IMR-90 (cell line): ENCODE data around the gene NPIPB8. TPM values are rescaled to one million over a fixed set of nuclear protein-coding genes. Genes with fewer than 3 reads are reported as not detected.
"Not testable (repeated sequence)": the region's sequence is repeated elsewhere in the genome, so short reads cannot be mapped to it uniquely, and the experiment has no call there.

Source experiments
- ATAC-seq: fragments of 200-7000 bp; cut with Tn5 transposase; 2 replicates; pipeline ENCODE4 v1.9.1; 2020; ENCODE audit warnings: low read depth, mild to moderate bottlenecking, moderate library complexity
- BruUV-seq: library from RNA; stranded (reverse); fragments of 400-500 nt; replicated peaks from 2 replicates; lab custom pipeline; 2021; lab: Mats Ljungman, UMichigan
- CTCF ChIA-PET: fragments of 300-600 bp; formaldehyde crosslinking; extraction: SDS; loops from one replicate; lab custom pipeline; 2021; ENCODE audit warnings: antibody characterized with exemption; lab: Yijun Ruan, JAX
- POLR2A ChIA-PET: fragments of 300-600 bp; sonication (Branson Sonifier 250); formaldehyde crosslinking; loops from one replicate; lab custom pipeline; 2022; ENCODE audit warnings: antibody characterized with exemption; ENCODE audit not compliant: unreplicated experiment; lab: Charles Lee
- DNase-seq: peaks from one replicate; pipeline ENCODE4 v3.0.0; 2013
- H2AFZ ChIP-seq: replicated peaks from 2 replicates; pipeline ENCODE3; 2013; ENCODE audit warnings: low read length, mild to moderate bottlenecking; ENCODE audit not compliant: poor library complexity
- H2AK5ac ChIP-seq: 2 replicates; pipeline ENCODE4 v1.6.1; 2013; ENCODE audit warnings: low read depth, low read length, inconsistent platforms
- H2AK9ac ChIP-seq: replicated peaks from 2 replicates; pipeline ENCODE3; 2013; ENCODE audit warnings: mild to moderate bottlenecking, low read depth, low read length, moderate library complexity; ENCODE audit not compliant: poor library complexity
- H2BK120ac ChIP-seq: 2 replicates; pipeline ENCODE4 v1.6.1; 2013; ENCODE audit warnings: low read depth, low read length, inconsistent platforms
- H2BK15ac ChIP-seq: 3 replicates; pipeline ENCODE4 v1.6.1; 2013; ENCODE audit warnings: low read depth, low read length, inconsistent platforms
- H2BK20ac ChIP-seq: 2 replicates; pipeline ENCODE4 v1.6.1; 2013; ENCODE audit warnings: low read depth, mild to moderate bottlenecking, inconsistent platforms, low read length, moderate library complexity
- H2BK5ac ChIP-seq: 2 replicates; pipeline ENCODE4 v1.6.1; 2013; ENCODE audit warnings: mild to moderate bottlenecking, low read depth, low read length, inconsistent platforms; ENCODE audit not compliant: poor library complexity, severe bottlenecking
- H3K14ac ChIP-seq: replicated peaks from 2 replicates; pipeline ENCODE4 v1.6.1; 2013; ENCODE audit warnings: low read depth, low read length, inconsistent platforms
- H3K18ac ChIP-seq: 2 replicates; pipeline ENCODE4 v1.6.1; 2013; ENCODE audit warnings: low read depth, low read length, control low read depth
- H3K23ac ChIP-seq: 2 replicates; pipeline ENCODE4 v1.6.1; 2013; ENCODE audit warnings: low read depth, low read length, inconsistent platforms
- H3K27ac ChIP-seq: 2 replicates; pipeline ENCODE4 v1.5.1; 2013; ENCODE audit warnings: mild to moderate bottlenecking, control low read depth, low read length; ENCODE audit not compliant: insufficient read depth
- H3K27me3 ChIP-seq: 2 replicates; pipeline ENCODE4 v1.6.1; 2013; ENCODE audit warnings: low read length; ENCODE audit not compliant: control insufficient read depth, insufficient read depth
- H3K36me3 ChIP-seq: 2 replicates; pipeline ENCODE4 v1.6.1; 2013; ENCODE audit warnings: low read length, mixed read lengths; ENCODE audit not compliant: control insufficient read depth, insufficient read depth
- H3K4ac ChIP-seq: 2 replicates; pipeline ENCODE4 v1.6.1; 2013; ENCODE audit warnings: low read depth, low read length, inconsistent platforms
- H3K4me1 ChIP-seq: 2 replicates; pipeline ENCODE4 v1.6.1; 2013; ENCODE audit warnings: low read length, mixed read lengths; ENCODE audit not compliant: control insufficient read depth, insufficient read depth
- H3K4me2 ChIP-seq: 2 replicates; pipeline ENCODE4 v1.6.1; 2013; ENCODE audit warnings: low read depth, mild to moderate bottlenecking, control low read depth, low read length, moderate library complexity
- H3K4me3 ChIP-seq: 2 replicates; pipeline ENCODE4 v1.5.1; 2013; ENCODE audit warnings: low read depth, mild to moderate bottlenecking, control low read depth, low read length, moderate library complexity; ENCODE audit not compliant: insufficient read depth
- H3K56ac ChIP-seq: 2 replicates; pipeline ENCODE4 v1.6.1; 2013; ENCODE audit warnings: low read length, inconsistent platforms; ENCODE audit not compliant: insufficient read depth; ENCODE audit errors: extremely low read depth
- H3K79me1 ChIP-seq, 2 experiments: 2 replicates each; pipeline ENCODE4 v1.6.1; 2013; ENCODE audit warnings: low read length in 2 of 2, inconsistent platforms in 1 of 2, low read depth in 1 of 2
- H3K9ac ChIP-seq: 2 replicates; pipeline ENCODE4 v1.6.1; 2013; ENCODE audit warnings: low read depth, low read length, control low read depth
- H3K9me1 ChIP-seq: 2 replicates; pipeline ENCODE4 v1.6.1; 2013; ENCODE audit warnings: low read length, inconsistent platforms; ENCODE audit not compliant: insufficient read depth
- H3K9me3 ChIP-seq: 2 replicates; pipeline ENCODE4 v1.6.1; 2013; ENCODE audit warnings: low read length; ENCODE audit not compliant: control insufficient read depth, insufficient read depth
- H4K20me1 ChIP-seq: 2 replicates; pipeline ENCODE4 v1.6.1; 2013; ENCODE audit warnings: low read length, inconsistent platforms; ENCODE audit not compliant: insufficient read depth
- H4K5ac ChIP-seq: 2 replicates; pipeline ENCODE4 v1.6.1; 2013; ENCODE audit warnings: mild to moderate bottlenecking, low read depth, low read length, control low read depth
- H4K8ac ChIP-seq, 2 experiments: 2 replicates each; pipeline ENCODE4 v1.6.1; 2013; ENCODE audit warnings: low read depth in 2 of 2, low read length in 2 of 2, control low read depth in 1 of 2, inconsistent platforms in 1 of 2
- H4K91ac ChIP-seq: 2 replicates; pipeline ENCODE4 v1.6.1; 2013; ENCODE audit warnings: low read depth, low read length, inconsistent platforms; ENCODE audit not compliant: insufficient read depth
- WGBS, 2 experiments: methylation state at CpG; one replicate each; pipeline versions ENCODE4 v1.1.5 to v1.1.7; 2013; ENCODE audit warnings: missing lambda C conversion rate in 2 of 2; ENCODE audit not compliant: insufficient read length in 1 of 2; ENCODE audit errors: extremely low coverage in 2 of 2; 5-methylcytosine and 5-hydroxymethylcytosine counted together
- dilution Hi-C: fragments of 300-500 bp; cut with HindIII; formaldehyde crosslinking; loops from one replicate; pipeline ENCODE4 v1.14.3; 2018; ENCODE audit warnings: low sequenced_read_pairs; ENCODE audit not compliant: unreplicated experiment
- in situ Hi-C: fragments of 300-500 bp; cut with MboI; formaldehyde crosslinking; loops from 3 replicates; pipeline ENCODE4 v1.14.3; 2019; ENCODE audit warnings: low sequenced_read_pairs, inconsistent platforms, mixed read lengths
- intact Hi-C: fragments of 100-400 bp; cut with micrococcal nuclease; formaldehyde crosslinking; loops from 2 replicates; pipeline ENCODE4 v1.10.0; 2022
- polyA plus RNA-seq, 3 experiments: library from polyadenylated mRNA; depleted of rRNA; stranded (reverse); fragments of >200 nt; gene quantifications; 2 replicates each; pipeline ENCODE4 v1.2.3, GENCODE V29; 2012; ENCODE audit warnings: low replicate concordance in 1 of 3
- total RNA-seq: library from RNA; depleted of rRNA; stranded (reverse); fragments of >200 nt; gene quantifications from 2 replicates; pipeline ENCODE4 v1.2.3, GENCODE V29; 2012

NPIPB8 gene
- total and polyA plus RNA-seq, 2 of the 4 experiments (the other 2 are of a cell fraction): not detected

GRCh38 chr16:28601589-28601988, 36.3 kb upstream of the NPIPB8 start:
- DNase-seq, H2AK9ac ChIP-seq, ATAC-seq, H2BK15ac ChIP-seq, H3K18ac ChIP-seq, H3K79me1 ChIP-seq, H3K9me3 ChIP-seq, H2AFZ ChIP-seq, H2BK20ac ChIP-seq, H3K4me2 ChIP-seq, POLR2A ChIA-PET, H3K9me1 ChIP-seq, H2BK5ac ChIP-seq, H3K27ac ChIP-seq, intact Hi-C loops, H4K5ac ChIP-seq, H3K4ac ChIP-seq, H3K56ac ChIP-seq, CTCF ChIA-PET, H4K20me1 ChIP-seq, BruUV-seq, H3K23ac ChIP-seq, H2AK5ac ChIP-seq, H2BK120ac ChIP-seq, dilution Hi-C loops, H3K9ac ChIP-seq, H3K4me1 ChIP-seq, H3K14ac ChIP-seq, H4K8ac ChIP-seq, H3K36me3 ChIP-seq, H3K4me3 ChIP-seq, H4K91ac ChIP-seq: not testable (repeated sequence)
- peaks cover 29% of the 10 kb centered on the region for H3K27me3 ChIP-seq
- no CpG with 5 or more reads among the region's 13 CpGs for WGBS, 2 experiments
- in situ Hi-C loops: loop anchor here (10.0 kb wide), 1 partner anchor 307 kb away; the partner anchor contains the start of gene SBK1

GRCh38 chr16:28602062-28602461, 35.8 kb upstream of the NPIPB8 start:
- H3K18ac ChIP-seq: not testable (repeated sequence)

More at GRCh38 chr16:28602062-28602461, 35.8 kb upstream of the NPIPB8 start:
- H3K14ac ChIP-seq, H3K4me2 ChIP-seq, H3K9me1 ChIP-seq, H2BK20ac ChIP-seq, H3K56ac ChIP-seq, H2BK120ac ChIP-seq, ATAC-seq, H4K91ac ChIP-seq, H3K23ac ChIP-seq, H2AK9ac ChIP-seq, H2BK5ac ChIP-seq, H3K4ac ChIP-seq, CTCF ChIA-PET, intact Hi-C loops, H3K9ac ChIP-seq, POLR2A ChIA-PET, H4K20me1 ChIP-seq, H3K27ac ChIP-seq, H4K8ac ChIP-seq, BruUV-seq, H4K5ac ChIP-seq, H2BK15ac ChIP-seq, H3K9me3 ChIP-seq, H3K36me3 ChIP-seq, H3K79me1 ChIP-seq, H3K4me1 ChIP-seq, dilution Hi-C loops, H2AK5ac ChIP-seq, H3K4me3 ChIP-seq, DNase-seq, H2AFZ ChIP-seq: not testable (repeated sequence)
- WGBS, 2 experiments: no CpG with 5 or more reads among the region's 10 CpGs
- in situ Hi-C loops: loop anchor here (10.0 kb wide), 1 partner anchor 307 kb away; the partner anchor contains the start of gene SBK1
- peaks cover 33% of the 10 kb centered on the region for H3K27me3 ChIP-seq
